NCI-H1930 (cell line): ENCODE data around the gene PPIA.
A peak's percentile ranks its signal among the peaks of the same experiment; 100 is the strongest.
"Not testable (repeated sequence)": the region's sequence is repeated elsewhere in the genome, so short reads cannot be mapped to it uniquely, and the experiment has no call there.

Experiments
- DNase-seq, 2 experiments: peaks; one replicate each; lab custom pipeline; 2025; lab: John Stamatoyannopoulos, UW

PPIA gene

GRCh38 chr7:44827567-44827966 lies 31.1 kb downstream of the PPIA start:
- no peak for DNase-seq

DNA sequence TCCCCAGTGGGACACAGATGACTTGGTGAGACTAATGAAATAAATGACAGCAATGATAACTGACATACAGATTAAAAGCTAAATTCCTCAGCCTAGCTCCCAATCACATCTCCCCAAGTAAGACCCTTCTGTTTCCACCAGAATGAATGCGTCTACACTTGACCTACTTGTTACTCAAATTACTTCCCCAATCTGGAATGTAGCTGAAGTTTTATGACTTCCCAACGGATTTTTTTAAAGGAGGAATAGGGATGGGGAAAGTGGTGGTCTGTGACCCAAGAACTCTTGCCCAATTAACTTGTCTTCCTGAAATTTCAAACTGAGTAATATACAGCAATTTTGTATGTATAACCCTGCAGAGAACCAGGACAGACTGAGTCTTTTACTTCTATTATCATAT lies 42.3 kb downstream of the PPIA start:
- no peak for DNase-seq

GRCh38 chr7:44842675-44843074 lies 46.2 kb downstream of the PPIA start:
- not testable (repeated sequence) for DNase-seq

- DNase-seq: not testable (repeated sequence)
Observed at GRCh38 chr7:44843440-44843839, 47.0 kb downstream of the PPIA start.

DNA sequence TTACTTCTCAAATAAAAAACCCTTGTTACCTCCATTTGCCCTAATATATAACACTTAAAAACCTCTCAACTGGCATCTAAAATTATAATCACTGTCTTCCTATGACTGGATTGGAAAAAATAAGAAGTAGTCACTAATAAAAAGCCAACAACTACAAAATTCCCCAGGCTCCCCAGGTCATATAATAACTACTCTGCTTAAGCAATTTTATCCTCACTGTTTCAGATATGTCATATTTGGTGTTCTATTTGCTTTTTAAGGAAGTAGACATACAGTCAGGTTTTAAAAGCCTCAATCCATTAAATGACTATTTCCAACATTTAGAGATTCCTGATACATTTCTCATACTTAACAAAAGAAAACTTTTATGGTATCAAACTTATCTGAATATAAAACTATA lies 49.0 kb downstream of the PPIA start:
- DNase-seq: no peak

DNA sequence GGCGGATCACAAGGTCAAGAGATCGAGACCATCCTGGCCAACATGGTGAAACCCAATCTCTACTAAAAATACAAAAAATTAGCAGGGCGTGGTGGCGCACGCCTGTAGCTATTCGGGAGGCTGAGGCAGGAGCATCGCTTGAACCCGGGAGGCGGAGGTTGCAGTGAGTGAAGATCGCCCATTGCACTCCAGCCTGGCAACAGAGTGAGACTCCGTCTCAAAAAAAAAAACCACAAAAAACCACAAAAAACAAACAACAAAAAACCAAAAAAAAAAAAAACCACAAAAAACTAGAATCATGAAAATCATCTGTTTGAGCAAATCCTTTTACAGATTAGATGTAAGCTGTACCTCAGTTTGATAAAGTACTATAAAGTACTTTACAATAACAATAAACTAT lies 49.9 kb downstream of the PPIA start:
- not testable (repeated sequence) for DNase-seq

DNA sequence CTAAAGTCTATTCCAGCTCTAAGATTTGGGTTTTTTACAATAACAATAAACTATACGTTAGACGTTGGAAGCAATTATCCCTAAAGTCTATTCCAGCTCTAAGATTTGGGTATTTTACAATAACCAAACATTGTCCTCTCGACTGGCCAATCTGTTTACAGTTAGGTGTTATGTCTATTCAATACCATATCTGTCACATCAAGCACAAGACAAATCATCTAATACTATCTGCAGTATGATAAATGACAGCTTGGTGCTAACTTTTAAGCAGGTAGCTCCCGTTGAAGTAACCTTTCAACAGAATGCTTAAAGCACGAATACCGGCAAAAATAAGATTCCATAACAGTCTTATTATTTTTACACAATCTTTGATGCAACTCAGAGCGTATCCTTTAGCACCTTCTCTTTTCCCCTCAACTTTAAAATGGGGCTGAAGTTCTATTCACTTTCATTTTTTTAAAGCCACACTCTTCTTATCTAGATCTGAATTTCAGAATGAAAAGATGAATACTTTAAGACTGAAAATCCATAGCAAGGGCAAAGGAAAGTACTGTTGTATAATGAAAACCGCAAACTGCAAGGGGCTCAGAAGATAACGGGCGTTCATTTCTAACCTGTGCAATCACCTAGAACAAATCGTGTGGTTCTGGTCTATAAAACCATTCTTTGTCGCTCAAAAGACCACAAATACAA lies 50.5 kb downstream of the PPIA start:
- DNase-seq: no peak

- DNase-seq: peak; percentile 90 to 94
Observed at GRCh38 chr7:44847509-44847919, 51.0 kb downstream of the PPIA start.

DNA sequence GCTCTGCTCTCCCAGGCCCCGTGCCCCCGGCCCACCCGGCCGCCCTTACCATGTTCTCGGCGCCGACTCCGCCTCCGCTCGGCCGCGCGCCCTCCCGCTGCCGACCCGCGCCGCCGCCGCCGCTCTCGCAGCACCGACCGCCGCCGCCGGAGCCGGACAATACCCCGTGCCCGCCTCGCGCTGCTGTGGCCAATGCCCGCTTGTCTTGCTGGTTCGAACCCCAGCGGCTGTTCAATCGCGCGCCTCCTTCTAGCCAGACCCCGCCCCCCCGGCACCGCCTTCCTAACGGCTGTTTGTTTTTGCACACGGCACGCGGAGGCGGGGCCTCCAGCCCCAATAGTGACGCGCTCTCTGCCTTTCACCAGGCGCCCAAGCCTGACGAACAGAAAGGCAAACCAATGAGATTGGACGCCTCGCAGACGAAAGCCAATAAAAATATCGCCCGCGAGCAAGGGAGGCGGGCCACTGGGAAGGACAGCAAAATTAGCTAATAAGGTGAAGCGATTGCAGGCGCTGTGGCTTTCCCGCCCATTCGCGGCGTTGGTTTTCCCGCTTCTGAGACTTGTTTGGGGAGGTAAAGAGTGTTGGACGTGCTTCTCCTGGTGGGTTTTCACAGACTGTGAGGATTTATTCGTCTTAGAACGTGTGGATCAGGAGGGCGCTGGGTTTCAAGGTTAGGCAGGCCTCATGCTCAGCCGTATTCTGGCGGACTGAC lies 51.6 kb downstream of the PPIA start, which contains the start of gene H2AZ2:
Gene H2AZ2, minus strand, starts transcription at position 168 of the 715 bp plus-strand sequence. Its CDS starts 116 bp downstream, at position 52.
- peak; percentile 100 for DNase-seq

DNA sequence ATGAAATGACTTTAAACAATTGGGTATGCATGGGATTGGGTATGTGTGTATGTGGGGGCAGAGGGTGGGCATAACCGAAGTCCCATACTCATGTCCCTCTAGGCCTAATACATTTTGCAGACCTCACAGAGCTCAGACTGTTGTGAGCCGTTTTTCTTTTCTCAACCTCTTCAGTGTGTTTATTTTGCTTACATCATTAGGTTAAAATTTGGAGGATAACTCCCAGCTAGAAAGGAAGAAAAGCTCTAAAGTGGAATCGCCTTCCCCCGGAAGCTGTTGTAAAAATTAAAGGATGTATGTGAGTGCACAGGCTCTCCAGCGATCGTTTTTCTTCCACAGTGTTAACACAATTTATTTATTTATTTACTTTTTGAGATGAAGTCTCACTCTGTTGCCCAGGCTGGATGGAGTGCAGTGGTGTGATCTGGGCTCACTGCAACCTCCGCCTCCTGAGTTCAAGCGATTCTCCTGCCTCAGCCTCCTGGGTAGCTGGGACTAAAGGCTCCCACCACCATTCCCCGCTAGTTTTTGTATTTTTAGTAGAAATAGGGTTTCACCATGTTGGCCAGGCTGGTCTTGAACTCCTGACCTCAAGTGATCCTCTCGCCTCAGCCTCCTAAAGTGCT lies 52.9 kb downstream of the PPIA start:
- no peak for DNase-seq

DNA sequence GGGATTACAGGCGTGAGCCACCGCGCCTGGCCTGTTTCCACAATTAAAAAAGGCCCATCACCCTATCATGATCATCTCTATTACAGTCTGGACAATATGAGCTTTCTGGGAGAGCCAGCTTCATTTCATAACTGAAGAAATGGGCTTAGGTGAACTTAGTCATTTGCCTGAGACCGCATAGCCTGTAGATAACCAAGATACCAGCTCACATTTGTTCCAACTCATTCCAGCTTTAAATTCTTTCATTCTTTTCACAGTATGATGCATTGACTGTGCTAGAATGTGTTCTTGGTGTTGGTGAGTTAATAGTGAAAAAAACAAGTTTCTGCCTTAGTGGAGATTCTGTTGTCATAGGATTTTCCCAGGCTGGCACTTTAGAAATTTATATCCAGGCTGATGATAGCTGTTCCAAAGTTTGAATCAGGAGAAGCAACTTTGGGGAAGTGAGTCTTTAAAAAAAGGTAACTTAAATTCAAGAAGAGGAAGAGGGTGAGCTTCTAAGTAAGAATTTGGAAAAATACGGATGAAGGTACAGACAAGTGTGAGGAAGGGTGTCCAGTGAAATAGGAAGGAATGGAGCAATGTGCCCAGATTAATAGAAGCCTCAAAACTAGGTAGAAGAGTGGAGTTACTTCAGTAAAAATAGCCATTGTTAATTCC lies 53.5 kb downstream of the PPIA start:
- no peak for DNase-seq

DNA sequence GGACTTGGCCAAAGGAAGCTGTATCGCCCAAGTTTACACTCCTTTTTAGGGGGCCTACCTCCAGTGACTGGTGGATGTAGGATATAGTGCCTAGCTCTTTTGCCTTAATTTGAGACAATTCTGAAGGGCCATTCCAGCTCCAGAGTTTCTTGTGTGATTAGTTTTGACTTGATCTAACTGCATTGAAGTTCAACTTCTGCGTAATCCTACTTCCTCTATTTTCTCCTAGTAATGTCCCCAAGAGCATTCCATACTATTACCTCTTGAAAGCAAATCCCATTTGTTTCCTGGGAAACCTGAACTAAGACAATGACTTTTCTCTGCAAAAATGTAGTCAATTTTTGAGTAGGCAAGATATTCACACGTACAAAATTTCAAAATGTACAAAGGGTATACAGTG lies 56.1 kb downstream of the PPIA start:
- DNase-seq: no peak
